OCI-M2 (cell line): Measurements from ENCODE around the gene COP1.

Experiments
- DNase-seq: peaks from one replicate; lab custom pipeline; 2025; ENCODE audit not compliant: unreplicated experiment; lab: John Stamatoyannopoulos, UW

The COP1 gene

DNA sequence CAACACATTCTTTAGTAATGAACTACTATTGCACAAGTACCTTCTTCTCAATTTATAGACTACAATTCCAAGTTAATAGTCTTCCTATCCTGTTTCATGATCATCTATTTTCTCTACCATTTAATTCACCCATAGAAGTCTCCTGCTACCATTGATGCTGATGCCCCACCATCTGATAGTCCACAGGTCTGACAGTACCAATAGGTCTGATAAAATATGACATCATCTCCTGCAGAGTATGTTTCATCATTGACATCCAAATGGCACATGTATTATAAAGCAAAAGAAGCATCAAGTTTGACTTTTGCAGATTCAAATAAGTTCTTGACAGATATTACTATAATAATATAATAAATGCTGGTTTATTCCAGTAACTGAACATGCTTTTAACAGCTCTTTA lies 5.5 kb downstream of the COP1 start:
- DNase-seq = no peak

DNA sequence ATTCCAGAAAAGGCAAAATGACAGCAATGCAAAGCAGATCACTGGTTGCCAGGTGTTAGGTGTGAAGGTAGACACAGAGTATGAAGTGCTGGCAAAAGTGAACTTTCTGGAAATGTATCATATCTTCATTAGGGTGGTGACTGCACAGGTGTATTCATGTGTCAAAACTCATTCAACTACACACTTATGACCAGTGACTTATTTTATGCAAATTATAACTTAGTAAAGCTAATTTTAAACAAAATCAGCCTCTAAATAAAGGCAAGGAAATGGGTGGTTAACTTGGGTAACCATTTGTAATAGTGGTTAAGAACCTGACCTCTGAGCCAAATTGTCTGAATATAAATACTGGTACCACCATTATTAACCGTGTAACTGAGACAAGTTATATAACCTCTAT lies 7.4 kb downstream of the COP1 start:
- no peak for DNase-seq

DNA sequence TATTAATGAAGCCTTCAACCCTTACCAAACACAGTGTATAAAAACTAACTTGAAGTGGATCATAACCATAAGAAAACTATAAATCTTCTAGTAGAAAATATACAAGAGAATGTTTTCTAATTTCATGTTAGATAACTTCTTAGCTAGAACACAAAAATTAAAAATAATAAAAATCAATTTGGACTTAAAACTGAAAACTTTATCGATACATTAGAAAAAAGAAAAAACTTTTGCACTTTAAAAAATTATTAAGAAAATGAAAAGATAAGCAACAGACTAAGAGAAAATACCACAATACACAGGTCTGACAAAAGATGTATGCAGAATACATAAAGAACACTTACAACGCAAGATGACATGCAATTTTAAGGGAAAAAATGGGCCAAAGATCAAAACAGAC lies 8.7 kb downstream of the COP1 start:
- no peak for DNase-seq

DNA sequence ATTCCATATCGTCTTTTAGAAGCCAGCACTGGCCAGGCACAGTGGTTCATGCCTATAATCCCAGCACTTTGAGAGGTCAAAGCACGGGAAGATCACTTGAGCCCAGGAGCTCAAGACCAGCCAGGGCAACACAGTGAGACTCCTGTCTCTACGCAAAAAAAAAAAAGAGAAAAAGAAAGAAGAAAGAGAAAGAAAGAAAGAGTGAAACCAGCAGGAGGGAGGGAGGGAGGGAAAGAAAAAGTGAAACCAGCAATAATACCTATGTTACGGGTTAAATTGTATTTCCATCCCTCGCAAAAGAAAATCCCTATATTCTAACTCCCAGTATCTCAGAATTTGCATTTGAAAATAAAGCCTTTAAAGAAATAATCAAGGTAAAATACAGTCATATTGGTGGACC lies 10.4 kb downstream of the COP1 start:
- DNase-seq = no peak

DNA sequence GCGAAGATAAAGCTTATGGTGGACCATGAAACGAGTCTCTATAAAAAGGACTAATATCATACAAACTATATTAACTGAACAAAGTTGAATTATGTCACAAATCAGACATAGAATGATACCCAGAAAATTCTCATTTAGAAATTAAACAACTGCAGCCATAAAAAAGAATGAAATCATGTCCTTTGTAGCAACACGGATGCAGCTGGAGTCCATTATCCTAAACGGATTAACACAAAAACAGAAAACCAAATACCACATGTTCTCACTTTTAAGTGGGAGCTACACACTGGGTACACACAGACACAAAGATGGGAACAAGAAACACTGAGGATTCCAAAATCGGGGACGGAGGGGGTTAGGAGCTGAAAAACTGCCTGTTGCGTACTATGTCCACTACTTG lies 11.5 kb downstream of the COP1 start:
- no peak for DNase-seq

DNA sequence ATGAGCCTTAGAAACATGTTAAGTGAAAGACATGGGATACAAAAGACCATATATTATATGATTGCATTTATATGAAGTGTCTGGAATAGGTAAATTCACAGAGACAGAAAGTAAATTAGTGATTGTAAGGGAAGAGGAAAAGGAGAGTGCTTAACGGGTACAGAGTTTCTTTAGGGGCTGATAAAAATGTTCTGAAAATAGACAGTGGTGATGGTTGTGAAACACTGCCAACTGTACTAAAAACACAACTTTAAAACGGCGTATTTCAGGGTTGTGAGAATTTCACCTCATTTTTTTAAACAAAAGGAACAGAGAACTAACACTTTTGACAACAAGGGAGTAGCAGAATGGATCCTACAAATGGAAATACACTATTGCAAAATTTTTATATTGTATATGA lies 13.4 kb downstream of the COP1 start:
- DNase-seq = no peak

DNA sequence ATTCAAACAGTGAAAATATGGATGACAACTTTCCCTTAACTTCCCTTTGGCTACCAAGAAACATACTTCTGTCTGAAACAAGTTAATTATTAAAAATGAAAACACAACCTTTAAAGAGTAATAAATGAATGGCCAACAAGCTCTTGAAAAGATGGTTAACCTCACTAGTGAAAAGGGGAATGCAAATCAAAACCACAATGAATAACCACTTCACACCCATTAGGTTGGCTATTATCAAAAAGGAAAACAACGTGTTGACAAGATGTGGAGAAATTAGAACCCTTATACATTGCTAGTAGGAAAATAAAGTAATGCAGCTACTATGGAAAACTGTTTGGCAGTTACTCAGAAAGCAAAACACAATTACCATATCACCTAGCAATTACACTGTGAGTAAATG lies 14.1 kb downstream of the COP1 start:
- no peak for DNase-seq

DNA sequence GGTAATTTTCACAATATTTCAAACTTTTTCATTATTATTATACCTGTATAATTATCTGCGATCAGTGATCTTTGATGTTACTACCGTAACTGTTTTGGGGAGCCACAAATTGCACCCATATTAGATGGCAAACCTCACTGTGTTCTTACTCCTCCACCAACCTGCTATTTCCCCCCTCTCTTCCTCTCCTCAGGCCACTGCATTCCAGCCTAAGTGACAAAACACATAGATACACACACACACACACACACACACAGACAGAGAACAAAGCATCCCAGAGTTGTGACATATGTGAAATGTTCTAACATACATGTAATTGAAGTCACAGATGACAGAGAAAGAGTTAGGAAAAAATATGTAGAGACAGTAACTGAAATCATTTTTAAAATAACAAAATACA lies 18.5 kb downstream of the COP1 start:
- DNase-seq = no peak

DNA sequence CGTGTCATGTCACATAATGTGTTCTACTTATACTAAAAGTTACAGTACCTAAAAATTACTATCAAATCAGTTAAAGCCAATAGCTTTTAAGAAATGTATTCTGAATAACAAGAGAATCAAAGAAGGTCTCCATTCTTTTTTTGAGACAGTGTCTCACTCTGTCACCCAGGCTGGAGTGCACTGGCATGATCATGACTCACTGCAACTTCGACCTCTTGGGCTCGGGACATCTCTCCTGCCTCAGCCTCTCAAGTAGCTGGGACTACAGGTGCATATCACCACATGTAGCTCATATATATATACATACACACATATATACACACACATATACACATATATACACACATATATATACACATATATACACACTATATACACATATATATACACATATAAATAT lies 20.1 kb downstream of the COP1 start:
- no peak for DNase-seq

DNA sequence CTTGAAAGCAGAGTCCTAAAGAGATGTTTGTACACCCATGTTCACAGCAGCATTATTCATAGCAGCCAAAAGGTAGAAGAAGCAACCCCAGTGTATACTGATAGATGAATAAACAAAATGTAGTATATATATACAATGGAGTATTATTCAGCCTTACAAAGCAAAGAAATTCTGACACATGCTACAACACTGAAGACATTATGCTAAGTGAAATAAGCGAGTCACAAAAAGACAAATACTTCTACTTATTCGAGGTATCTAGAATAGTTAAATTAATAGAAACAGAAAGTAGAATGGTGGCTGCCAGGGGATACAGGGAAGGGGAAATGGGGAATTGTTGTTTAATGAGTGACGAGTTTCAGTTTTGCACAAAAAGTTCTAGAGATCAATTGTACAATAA lies 23.5 kb downstream of the COP1 start:
- no peak for DNase-seq

DNA sequence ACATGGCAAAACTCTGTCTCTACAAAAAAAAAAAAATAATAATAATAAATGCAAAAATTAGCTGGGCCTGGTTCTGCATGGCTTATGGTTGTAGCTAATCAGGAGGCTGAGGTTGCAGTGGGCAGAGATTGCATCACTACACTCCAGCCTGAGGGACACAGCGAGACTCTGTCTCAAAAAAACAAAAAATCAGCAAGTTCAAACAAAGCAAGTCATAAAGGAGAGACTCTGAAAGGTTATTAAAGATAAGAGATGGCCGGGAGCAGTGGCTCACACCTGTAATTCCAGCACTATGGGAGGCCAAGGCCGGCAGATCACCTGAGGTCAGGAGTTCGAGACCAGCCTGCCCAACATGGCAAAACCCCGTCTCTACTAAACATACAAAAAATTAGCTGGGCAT lies 28.8 kb downstream of the COP1 start:
- no peak for DNase-seq

DNA sequence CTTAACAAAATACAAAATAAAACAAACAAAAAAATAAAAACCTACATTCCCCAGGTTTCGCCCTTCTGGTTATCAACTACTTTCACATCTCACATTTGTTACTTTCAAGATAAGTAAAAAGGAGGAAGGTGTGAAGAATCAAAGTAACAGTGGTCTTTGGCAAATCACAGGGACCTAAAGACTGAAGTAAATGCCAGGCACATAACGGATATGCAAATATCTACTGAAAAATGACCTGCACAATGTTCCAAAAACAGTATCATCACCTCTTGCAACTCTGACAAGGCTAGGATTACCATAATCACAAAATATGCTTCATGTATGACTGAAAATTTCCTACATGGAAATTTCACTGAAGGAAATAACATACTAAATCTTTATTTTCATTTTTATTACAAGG lies 29.3 kb downstream of the COP1 start:
- no peak for DNase-seq

DNA sequence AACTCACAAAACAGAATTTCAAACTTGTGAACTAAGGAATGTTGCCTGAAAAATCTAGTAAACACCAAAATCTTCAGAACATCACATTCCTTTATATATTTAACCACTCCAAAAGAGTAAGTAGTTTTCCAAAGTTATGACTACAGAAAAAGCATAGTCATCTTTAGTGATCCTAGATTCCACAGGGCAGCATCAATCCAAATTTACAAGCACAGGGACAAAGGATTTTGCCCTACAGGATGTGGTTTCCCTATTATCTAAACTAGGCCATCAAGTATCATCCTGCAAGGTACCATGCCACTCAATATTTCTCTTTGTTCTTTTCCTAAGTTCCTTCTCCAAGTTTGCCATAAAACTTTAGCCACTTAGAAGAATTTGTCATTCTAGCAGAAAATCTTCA lies 33.0 kb downstream of the COP1 start:
- DNase-seq = no peak

DNA sequence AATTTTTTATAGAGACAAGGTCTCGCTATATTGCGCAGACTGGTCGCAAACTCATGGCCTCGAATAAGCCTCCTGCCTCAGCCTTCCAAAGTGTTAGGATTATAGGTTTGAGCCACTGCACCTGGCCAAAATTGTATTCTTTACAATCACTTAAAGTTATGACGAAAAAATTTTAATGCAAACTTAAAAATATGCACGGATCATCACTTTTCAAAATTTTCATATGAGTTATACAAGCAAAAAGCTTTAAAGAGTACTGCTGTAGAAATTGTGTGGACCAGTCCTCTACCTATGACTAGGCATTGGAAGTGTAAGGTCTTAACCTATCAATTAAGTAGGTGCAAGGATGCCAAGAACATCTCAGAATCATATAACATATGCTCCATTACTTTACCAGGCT lies 34.9 kb downstream of the COP1 start:
- DNase-seq = no peak

DNA sequence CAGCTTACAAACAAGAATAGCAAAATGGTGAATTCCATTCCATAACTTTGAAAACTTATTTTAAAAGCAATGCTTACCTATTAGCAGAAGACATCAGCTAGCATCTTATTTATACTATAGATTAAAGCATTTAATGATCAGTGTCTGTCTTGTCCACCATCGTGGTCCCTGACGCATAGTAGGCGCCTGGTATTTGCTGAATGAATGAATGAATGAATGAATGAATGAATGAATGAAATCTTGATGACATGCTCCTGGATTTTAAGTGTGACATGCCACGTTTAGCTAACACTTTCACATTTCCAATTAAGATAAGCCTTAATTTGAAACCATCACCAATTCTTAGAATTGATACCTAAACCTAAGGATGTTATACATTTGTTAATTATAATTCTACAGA lies 39.9 kb downstream of the COP1 start:
- no peak for DNase-seq

DNA sequence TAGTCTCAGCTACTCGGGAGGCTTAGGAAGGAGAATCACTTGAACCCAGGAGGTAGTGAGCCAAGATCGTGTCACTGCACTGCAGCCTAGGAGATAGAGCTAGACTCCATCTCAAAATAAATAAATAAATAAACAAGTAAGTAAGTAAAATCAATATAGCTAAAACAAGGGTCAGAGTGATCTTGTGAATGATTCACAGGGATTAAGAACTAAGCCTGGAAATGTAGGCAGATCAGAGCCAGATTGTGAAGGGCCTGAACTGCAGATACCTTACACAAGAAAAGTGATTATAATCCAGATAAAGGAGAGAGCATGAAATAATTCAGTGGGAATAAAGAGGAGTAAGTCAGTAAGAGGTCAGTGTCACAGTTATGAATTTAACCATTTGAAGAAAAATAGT lies 41.5 kb downstream of the COP1 start:
- DNase-seq = no peak

DNA sequence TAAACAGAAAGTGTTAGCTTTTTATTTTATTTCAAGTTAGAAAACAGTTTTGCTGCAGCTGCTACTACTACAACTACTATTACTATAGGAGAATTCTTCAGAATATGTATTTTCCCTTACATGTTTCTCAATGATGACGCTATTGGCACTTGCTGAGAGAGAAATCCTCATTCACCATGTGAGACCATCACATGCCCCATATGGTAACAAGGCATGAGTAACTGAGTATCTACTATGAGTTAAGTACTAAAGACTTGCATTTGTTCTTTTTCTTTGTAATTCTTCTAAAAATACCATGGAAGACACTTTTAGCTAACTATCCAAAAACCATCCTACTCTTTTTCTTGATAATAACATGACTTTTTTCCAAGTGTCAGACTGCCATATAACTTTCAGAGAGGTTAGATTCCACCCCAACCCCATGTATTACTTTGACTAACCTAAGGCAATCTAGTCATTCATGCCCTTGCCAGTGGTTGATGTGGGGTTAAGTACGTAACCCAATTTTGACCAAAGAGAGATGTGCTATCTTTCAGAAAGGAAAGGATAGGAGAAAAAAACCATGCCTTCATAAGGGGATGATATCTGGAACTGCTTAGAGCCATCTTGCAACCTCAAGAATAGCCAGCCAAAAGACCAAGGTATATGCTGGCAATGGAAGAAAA lies 42.9 kb downstream of the COP1 start:
- no peak for DNase-seq

DNA sequence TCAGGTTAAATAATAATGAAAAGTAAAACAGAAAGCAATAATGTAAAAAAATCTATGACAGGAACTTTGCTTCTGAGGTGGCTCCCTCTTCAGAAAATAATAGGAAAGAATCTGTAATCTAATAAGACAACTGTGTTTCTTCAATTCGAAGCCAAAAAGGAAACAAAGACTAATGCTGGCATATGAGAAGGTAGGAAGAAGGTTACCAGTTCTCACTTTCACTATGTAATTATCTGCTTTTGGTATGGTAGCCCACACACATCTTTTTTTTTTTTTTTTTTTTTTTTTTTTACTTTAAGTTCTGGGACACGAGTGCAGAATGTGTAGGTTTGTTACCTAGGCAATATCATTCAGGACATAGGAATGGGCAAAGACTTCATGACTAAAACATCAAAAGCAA lies 47.1 kb downstream of the COP1 start:
- DNase-seq = no peak

DNA sequence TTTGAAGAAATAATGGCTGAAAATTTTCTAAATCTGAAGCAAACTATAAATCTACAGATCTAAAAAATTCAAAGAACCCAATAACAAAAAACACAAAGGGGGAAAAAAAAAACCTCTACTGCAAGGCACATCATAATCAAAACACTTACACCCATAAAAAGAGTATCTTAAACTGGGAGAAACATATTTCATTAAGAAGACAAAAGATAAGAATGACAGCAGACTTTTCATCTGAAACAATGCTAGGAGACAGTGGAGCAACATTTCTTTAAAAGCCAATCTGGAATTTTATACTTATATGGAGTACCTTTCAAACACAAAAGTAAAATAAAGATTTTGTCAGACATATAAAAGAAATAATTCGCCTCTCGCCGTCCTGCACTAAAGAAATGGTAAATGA lies 49.1 kb downstream of the COP1 start:
- DNase-seq = no peak

DNA sequence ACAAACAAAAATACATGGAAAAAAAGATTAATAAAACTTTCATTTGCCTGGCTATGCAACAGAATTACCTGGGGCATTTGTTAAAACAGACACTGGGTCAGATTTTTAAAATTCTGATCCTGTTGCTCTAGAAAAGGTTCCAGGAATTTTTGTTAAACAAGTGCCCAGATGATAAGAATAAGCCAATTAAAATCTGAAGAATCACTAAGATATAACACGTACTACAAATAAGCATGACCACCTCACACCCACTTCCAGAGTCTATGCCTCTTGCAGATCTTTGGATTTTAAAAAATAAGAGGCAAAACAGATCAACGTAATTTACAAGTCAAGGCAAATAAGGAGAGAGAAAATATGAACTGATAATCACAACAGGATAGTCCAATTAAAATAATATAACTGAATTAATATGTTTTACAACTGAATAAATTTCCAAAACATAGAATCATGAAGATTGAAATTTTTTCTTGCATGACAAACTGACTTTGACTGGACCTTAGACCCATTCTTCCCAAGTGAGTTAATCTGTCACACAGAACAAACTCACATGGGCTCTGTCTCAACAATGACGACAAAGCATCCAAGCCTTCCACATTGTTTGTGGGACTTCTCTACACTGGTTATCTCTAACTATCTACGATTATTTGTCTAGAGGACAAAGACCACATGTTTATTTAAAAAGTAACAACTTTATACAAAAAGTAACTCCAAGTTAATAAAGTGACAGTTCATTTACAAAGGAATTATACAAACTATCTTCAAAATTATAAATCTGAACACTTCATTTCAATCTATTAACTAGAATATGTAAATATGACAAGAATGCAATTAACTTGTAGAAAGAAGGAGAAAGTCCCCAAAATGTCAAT lies 56.9 kb downstream of the COP1 start:
- no peak for DNase-seq

DNA sequence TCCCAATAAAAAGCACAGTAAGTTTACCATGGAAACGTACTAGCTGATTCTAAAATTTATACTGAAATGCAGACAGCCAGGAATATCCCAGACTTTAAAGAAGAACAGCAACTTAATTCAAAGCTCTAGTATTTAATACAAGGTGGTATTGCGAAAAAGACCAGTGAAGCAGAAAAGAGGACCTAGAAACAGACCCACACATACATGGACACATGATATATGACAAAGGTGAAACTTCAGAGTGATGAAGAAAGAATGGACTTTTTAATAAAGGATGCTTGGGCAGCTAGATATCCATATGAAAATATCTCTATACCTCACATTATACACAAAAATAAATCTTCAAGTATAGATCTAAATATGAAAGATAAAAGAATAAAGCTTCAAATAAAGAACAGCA lies 62.6 kb downstream of the COP1 start:
- DNase-seq = no peak

DNA sequence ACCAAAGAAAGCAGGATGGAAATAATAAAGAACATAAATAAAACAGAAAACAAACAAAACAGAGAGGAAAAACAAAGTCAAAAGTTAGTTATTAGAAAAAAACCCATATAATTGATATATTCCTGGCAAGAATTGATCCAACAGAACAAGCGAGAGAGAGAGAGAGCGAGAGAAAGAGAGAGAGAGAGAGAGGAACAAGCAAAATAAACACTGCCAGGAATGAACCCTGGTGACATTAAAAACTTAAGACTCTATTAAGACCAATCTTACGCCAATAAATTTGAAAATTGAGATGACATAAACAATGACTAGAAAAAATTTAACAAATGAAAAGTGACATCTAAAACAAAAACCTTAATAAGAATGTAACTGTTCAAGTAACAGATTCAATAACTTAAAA lies 64.1 kb downstream of the COP1 start:
- no peak for DNase-seq

DNA sequence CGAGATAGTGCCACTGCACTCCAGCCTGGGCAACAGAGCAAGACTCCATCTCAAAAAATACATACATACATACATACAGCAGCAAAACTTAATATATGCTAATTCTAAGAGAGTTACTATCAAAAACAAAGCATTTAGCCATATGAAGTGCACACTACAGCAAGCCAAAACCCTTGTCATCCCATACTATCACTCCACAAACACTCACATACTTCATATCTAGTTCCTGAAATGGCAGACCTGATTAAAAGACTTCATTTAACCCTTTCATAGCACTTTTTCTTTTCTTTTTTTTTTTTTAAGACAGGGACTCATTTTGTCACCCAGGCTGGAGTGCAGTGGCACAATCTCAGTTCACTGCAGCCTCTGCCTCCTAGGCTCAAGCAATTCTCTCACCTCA lies 65.6 kb downstream of the COP1 start:
- DNase-seq = no peak
